Measurements from ENCODE around the gene FPR3. TPM values are rescaled to one million over a fixed set of nuclear protein-coding genes. Genes with fewer than 3 reads are reported as not detected.

The FPR3 gene
- total RNA-seq, 1 experiment from 2014 or later, result 0.10 TPM

- peak; percentile 58 for DNase-seq (ENCODE audit: low read depth)
These were observed 12.2 kb downstream of the FPR3 start for GRCh38 chr19:51807111-51807701.

- DNase-seq (ENCODE audit: low read depth), result no peak
These were observed 13.0 kb downstream of the FPR3 start for GRCh38 chr19:51807925-51808324.

- peak; percentile 69 for DNase-seq (ENCODE audit: low read depth)
These were observed 13.5 kb downstream of the FPR3 start for GRCh38 chr19:51808333-51808986.

GRCh38 chr19:51809787-51810186, 14.8 kb downstream of the FPR3 start:
- no peak for DNase-seq (ENCODE audit: low read depth)

- DNase-seq (ENCODE audit: low read depth), result peak; percentile 53
These were observed 15.3 kb downstream of the FPR3 start for GRCh38 chr19:51810223-51810622.

GRCh38 chr19:51811344-51811743, 16.4 kb downstream of the FPR3 start:
- no peak for DNase-seq (ENCODE audit: low read depth)

GRCh38 chr19:51815043-51815442, 20.1 kb downstream of the FPR3 start:
- DNase-seq (ENCODE audit: low read depth), result no peak

- DNase-seq (ENCODE audit: low read depth), result no peak
These were observed 21.8 kb downstream of the FPR3 start for GRCh38 chr19:51816711-51817110.

- no peak for DNase-seq (ENCODE audit: low read depth)
These were observed 25.1 kb downstream of the FPR3 start for GRCh38 chr19:51820011-51820410.

- DNase-seq (ENCODE audit: low read depth), result no peak
These were observed 26.0 kb downstream of the FPR3 start for GRCh38 chr19:51820831-51821446.

GRCh38 chr19:51821456-51821855, 26.5 kb downstream of the FPR3 start:
- no peak for DNase-seq (ENCODE audit: low read depth)

GRCh38 chr19:51821921-51822320, 27.0 kb downstream of the FPR3 start:
- no peak for DNase-seq (ENCODE audit: low read depth)

GRCh38 chr19:51822325-51822724, 27.4 kb downstream of the FPR3 start:
- DNase-seq (ENCODE audit: low read depth), result peak; percentile 18

- DNase-seq (ENCODE audit: low read depth), result no peak
These were observed 28.0 kb downstream of the FPR3 start for GRCh38 chr19:51822946-51823345.

- no peak for DNase-seq (ENCODE audit: low read depth)
These were observed 29.5 kb downstream of the FPR3 start for GRCh38 chr19:51824281-51825005.

- no peak for DNase-seq (ENCODE audit: low read depth)
These were observed 35.3 kb downstream of the FPR3 start for GRCh38 chr19:51830274-51830673.

GRCh38 chr19:51837145-51837544, 42.2 kb downstream of the FPR3 start:
- no peak for DNase-seq (ENCODE audit: low read depth)

GRCh38 chr19:51861870-51862622, 67.1 kb downstream of the FPR3 start:
- DNase-seq (ENCODE audit: low read depth), result no peak

GRCh38 chr19:51873097-51873496, 78.1 kb downstream of the FPR3 start:
- DNase-seq (ENCODE audit: low read depth), result no peak
